Spleen (tissue), 3 donors: ENCODE measurements around the gene RPE65.

ENCODE experiments used
- POLR2A ChIP-seq, 3 donors: fragments of 450-650 bp; IDR thresholded peaks; one replicate each; pipeline ENCODE4 v1.5.1; 2017; ENCODE audit warnings: antibody characterized with exemption in 3 of 3, mild to moderate bottlenecking in 1 of 3
- POLR2AphosphoS5 ChIP-seq, 3 donors: sonication (generic); formaldehyde crosslinking; IDR thresholded peaks; one replicate each; pipeline ENCODE4 v1.5.1; 2017; ENCODE audit warnings: antibody characterized with exemption in 3 of 3

- TF ChIP-seq POLR2AphosphoS5 (IDR thresholded peaks at IDR 0.05) (no peak), POLR2A (IDR thresholded peaks at IDR 0.05) (no peak)
Observed at GRCh38 chr1:68456202-68456601, 6.4 kb upstream of the RPE65 start.
